H1 (cell line): ENCODE data around the gene MORC3. TPM values are rescaled to one million over a fixed set of nuclear protein-coding genes. Genes with fewer than 3 reads are reported as not detected.
"Not testable (repeated sequence)": the region's sequence is repeated elsewhere in the genome, so short reads cannot be mapped to it uniquely, and the experiment has no call there.

ENCODE experiments used
- CTCF ChIA-PET: fragments of 300-600 bp; sonication (Branson Sonifier 250); formaldehyde crosslinking; loops from one replicate; lab custom pipeline; 2021; ENCODE audit not compliant: partially characterized antibody; lab: Charles Lee
- POLR2A ChIA-PET: fragments of 300-600 bp; sonication (Branson Sonifier 250); formaldehyde crosslinking; loops from one replicate; lab custom pipeline; 2021; ENCODE audit warnings: inconsistent platforms; ENCODE audit not compliant: partially characterized antibody; lab: Charles Lee
- DNase-seq, 2 experiments: peaks; one replicate each; pipeline versions ENCODE4 v3.0.0 to v3.0.0-alpha.2; 2010 to 2022; ENCODE audit warnings: low spot score in 2 of 2, low read depth in 1 of 2, mixed read lengths in 1 of 2
- FAIRE-seq: peaks from 2 replicates; lab custom pipeline; 2011; peaks lifted over from hg19 to GRCh38; lab: Jason Lieb, UNC
- H2AFZ ChIP-seq: 2 replicates; pipeline ENCODE4 v1.8.1; 2012; ENCODE audit warnings: low read length, inconsistent platforms
- H2AK5ac ChIP-seq: 2 replicates; pipeline ENCODE4 v1.6.1; 2013; ENCODE audit warnings: low read depth, low read length
- H2BK120ac ChIP-seq: replicated peaks from 2 replicates; pipeline ENCODE3; 2013; ENCODE audit warnings: low read depth, low read length, inconsistent platforms
- H2BK12ac ChIP-seq: 2 replicates; pipeline ENCODE4 v1.6.1; 2013; ENCODE audit warnings: low read depth, low read length
- H2BK15ac ChIP-seq: 2 replicates; pipeline ENCODE4 v1.6.1; 2013; ENCODE audit warnings: low read length
- H2BK20ac ChIP-seq: 2 replicates; pipeline ENCODE4 v1.6.1; 2013; ENCODE audit warnings: low read length
- H2BK5ac ChIP-seq: 2 replicates; pipeline ENCODE4 v1.6.1; 2013; ENCODE audit warnings: low read depth, low read length
- H3K14ac ChIP-seq: 2 replicates; pipeline ENCODE4 v1.6.1; 2013; ENCODE audit warnings: inconsistent platforms; ENCODE audit not compliant: insufficient read length
- H3K18ac ChIP-seq: 2 replicates; pipeline ENCODE4 v1.6.1; 2013; ENCODE audit warnings: low read length; ENCODE audit errors: extremely low read depth
- H3K23ac ChIP-seq: 2 replicates; pipeline ENCODE4 v1.6.1; 2013; ENCODE audit warnings: inconsistent platforms; ENCODE audit not compliant: insufficient read length
- H3K23me2 ChIP-seq: 2 replicates; pipeline ENCODE4 v1.6.1; 2013; ENCODE audit warnings: low read depth, low read length
- H3K27ac ChIP-seq: 2 replicates; pipeline ENCODE4 v1.6.1; 2011; ENCODE audit warnings: low read depth, low read length, inconsistent platforms
- H3K27me3 ChIP-seq, 4 experiments: replicated peaks in 1 of 4; 1 replicate in 1 of 4; 2 replicates in 3 of 4; pipeline versions ENCODE4 v1.6.1 to v1.8.1; 2011 to 2013; ENCODE audit warnings: low read length in 3 of 4, mild to moderate bottlenecking in 3 of 4, inconsistent platforms in 2 of 4, mixed read lengths in 2 of 4, moderate library complexity in 1 of 4; ENCODE audit not compliant: control insufficient read depth in 3 of 4, insufficient read depth in 3 of 4; ENCODE audit errors: extremely low read depth in 1 of 4
- H3K36me3 ChIP-seq, 4 experiments: 2 replicates each; pipeline versions ENCODE4 v1.6.1 to v1.8.1; 2011 to 2013; ENCODE audit warnings: mild to moderate bottlenecking in 4 of 4, low read length in 3 of 4, moderate library complexity in 2 of 4, control low read depth in 1 of 4, inconsistent platforms in 1 of 4; ENCODE audit not compliant: insufficient read depth in 4 of 4, control insufficient read depth in 2 of 4
- H3K4ac ChIP-seq: replicated peaks from 2 replicates; pipeline ENCODE3; 2013; ENCODE audit warnings: low read length, low read depth, mixed read lengths, inconsistent platforms; ENCODE audit not compliant: insufficient read length
- H3K4me1 ChIP-seq, 4 experiments: replicated peaks in 1 of 4; 1 replicate in 1 of 4; 2 replicates in 3 of 4; pipeline versions ENCODE4 v1.6.1 to v1.8.1; 2011 to 2013; ENCODE audit warnings: low read length in 3 of 4, inconsistent platforms in 2 of 4, mixed read lengths in 1 of 4; ENCODE audit not compliant: insufficient read depth in 4 of 4, control insufficient read depth in 3 of 4
- H3K4me2 ChIP-seq, 2 experiments: 2 replicates each; pipeline versions ENCODE4 v1.6.1 to v1.8.1; 2011 to 2013; ENCODE audit warnings: low read depth in 2 of 2, low read length in 2 of 2, control low read depth in 1 of 2, inconsistent platforms in 1 of 2, mild to moderate bottlenecking in 1 of 2; ENCODE audit not compliant: insufficient read depth in 1 of 2
- H3K4me3 ChIP-seq, 4 experiments: fragments of 200-600, 300-600 bp in 1 of 4; sonication (generic), shearing (Covaris generic), sonication (Bioruptor Twin) in 1 of 4; 2 replicates each; pipeline versions ENCODE4 v1.5.1 to v1.8.1; 2011 to 2016; ENCODE audit warnings: low read length in 4 of 4, low read depth in 3 of 4, control low read depth in 2 of 4, inconsistent platforms in 2 of 4, mild to moderate bottlenecking in 2 of 4, mixed read lengths in 1 of 4, moderate library complexity in 1 of 4; ENCODE audit not compliant: insufficient read depth in 2 of 4; ENCODE audit errors: extremely low read depth in 1 of 4
- H3K56ac ChIP-seq: replicated peaks from 2 replicates; pipeline ENCODE3; 2013; ENCODE audit warnings: low read depth, mild to moderate bottlenecking, mixed read lengths, low read length, inconsistent platforms; ENCODE audit not compliant: insufficient read length
- H3K79me1 ChIP-seq: 2 replicates; pipeline ENCODE4 v1.6.1; 2013; ENCODE audit warnings: low read depth, low read length, control low read depth
- H3K79me2 ChIP-seq, 2 experiments: 2 replicates each; pipeline versions ENCODE4 v1.6.1 to v1.8.1; 2012 to 2013; ENCODE audit warnings: low read length in 2 of 2, mild to moderate bottlenecking in 2 of 2, inconsistent platforms in 1 of 2; ENCODE audit not compliant: insufficient read depth in 2 of 2, control insufficient read depth in 1 of 2
- H3K9ac ChIP-seq, 4 experiments: replicated peaks in 1 of 4; 1 replicate in 1 of 4; 2 replicates in 3 of 4; pipeline versions ENCODE4 v1.6.1 to v1.8.1; 2011 to 2013; ENCODE audit warnings: low read depth in 3 of 4, low read length in 3 of 4, control low read depth in 2 of 4, mild to moderate bottlenecking in 2 of 4, moderate library complexity in 2 of 4, inconsistent platforms in 1 of 4; ENCODE audit errors: extremely low read depth in 1 of 4
- H3K9me3 ChIP-seq, 2 experiments: 2 replicates each; pipeline versions ENCODE4 v1.6.1 to v1.8.1; 2012 to 2013; ENCODE audit warnings: mild to moderate bottlenecking in 2 of 2, moderate library complexity in 2 of 2, control low read depth in 1 of 2, inconsistent platforms in 1 of 2, low read depth in 1 of 2, low read length in 1 of 2, mixed read lengths in 1 of 2; ENCODE audit not compliant: insufficient read depth in 2 of 2
- H4K20me1 ChIP-seq, 2 experiments: replicated peaks in 1 of 2; 2 replicates each; pipeline versions ENCODE3 to v1.8.1; 2011 to 2013; ENCODE audit warnings: inconsistent platforms in 2 of 2, low read length in 2 of 2, mild to moderate bottlenecking in 1 of 2; ENCODE audit not compliant: insufficient read depth in 2 of 2, control insufficient read depth in 1 of 2
- H4K5ac ChIP-seq: 2 replicates; pipeline ENCODE4 v1.6.1; 2013; ENCODE audit warnings: low read length, low read depth, mixed read lengths, inconsistent platforms; ENCODE audit not compliant: insufficient read length
- H4K8ac ChIP-seq: 2 replicates; pipeline ENCODE4 v1.8.0; 2013; ENCODE audit warnings: mild to moderate bottlenecking, moderate library complexity, low read length, inconsistent platforms; ENCODE audit not compliant: insufficient read depth; ENCODE audit errors: extremely low read depth
- H4K91ac ChIP-seq: replicated peaks from 2 replicates; pipeline ENCODE3; 2013; ENCODE audit warnings: low read length, mixed read lengths, inconsistent platforms; ENCODE audit not compliant: insufficient read length
- WGBS, 2 experiments: shearing (Covaris generic) in 1 of 2; methylation state at CpG; one replicate each; pipeline versions ENCODE4 v1.1.6 to v1.1.7; 2013 to 2015; ENCODE audit warnings: low lambda C conversion rate in 2 of 2, mixed read lengths in 2 of 2, inconsistent platforms in 1 of 2, low coverage in 1 of 2, missing lambda C conversion rate in 1 of 2; ENCODE audit not compliant: insufficient replicate concordance in 2 of 2, insufficient coverage in 1 of 2, insufficient read length in 1 of 2; ENCODE audit errors: extremely low coverage in 1 of 2, missing lambda C conversion rate in 1 of 2; 5-methylcytosine and 5-hydroxymethylcytosine counted together
- polyA plus RNA-seq, 7 experiments: library from polyadenylated mRNA; depleted of rRNA in 3 of 7; stranded (reverse) in 5 of 7; unstranded in 2 of 7; fragments of >200 nt in 5 of 7; fragments of 200-250 nt in 2 of 7; gene quantifications; 1 replicate in 5 of 7; 2 replicates in 1 of 7; 4 replicates in 1 of 7; pipeline versions ENCODE4 v1.2.1 to v1.2.3, GENCODE V29; 2011 to 2013; ENCODE audit warnings: missing spikeins in 2 of 7, mixed read lengths in 2 of 7
- total RNA-seq: library from RNA; stranded (reverse); fragmentation: NEBNext Ultra II Directional; extraction: Animal tissue kit (Norgen Biotek cat#: 25700); gene quantifications from 2 replicates; pipeline ENCODE4 v1.2.1, GENCODE V29; 2021

MORC3 gene
- total and polyA plus RNA-seq, 2 of the 8 experiments (the other 6 are each of a cell fraction or from before 2014, with no cell fraction given), result 5.0 to 20.4 TPM

DNA sequence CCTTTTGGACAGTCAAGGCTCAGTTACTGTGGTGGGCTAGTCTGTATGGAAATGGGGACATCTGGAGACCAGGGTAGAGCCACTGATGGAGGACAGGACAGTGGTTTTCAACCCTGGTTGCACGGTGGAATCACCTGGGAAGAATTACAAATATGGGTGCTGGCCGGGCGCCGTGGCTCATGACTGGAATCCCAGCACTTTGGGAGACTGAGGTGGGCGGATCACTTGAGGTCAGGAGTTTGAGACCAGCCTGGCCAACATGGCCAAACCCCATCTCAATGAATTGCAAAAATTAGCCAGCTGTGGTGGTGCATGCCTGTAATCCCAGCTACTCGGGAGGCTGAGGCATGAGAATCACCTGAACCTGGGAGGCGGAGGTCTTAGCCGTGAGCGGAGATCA, 79.7 kb downstream of the MORC3 start:
- H3K79me1 ChIP-seq, H4K5ac ChIP-seq, H3K4me1 ChIP-seq, DNase-seq, H3K23ac ChIP-seq, H3K14ac ChIP-seq, FAIRE-seq, H4K8ac ChIP-seq, H3K9ac ChIP-seq, H3K23me2 ChIP-seq, H3K18ac ChIP-seq, H3K4me2 ChIP-seq, H3K79me2 ChIP-seq, H2AK5ac ChIP-seq, H2BK20ac ChIP-seq, H4K20me1 ChIP-seq, H2BK15ac ChIP-seq, H3K4ac ChIP-seq, H2BK12ac ChIP-seq, H3K27me3 ChIP-seq, H2BK5ac ChIP-seq, POLR2A ChIA-PET, H2AFZ ChIP-seq, H4K91ac ChIP-seq, H3K4me3 ChIP-seq, H2BK120ac ChIP-seq, H3K56ac ChIP-seq, H3K9me3 ChIP-seq, H3K27ac ChIP-seq: not testable (repeated sequence)
- 93% methylated on average over 9 of the region's 9 CpGs; no CpG with 5 or more reads in 1 of the 2 experiments for whole genome bisulfite sequencing, 2 experiments
- CTCF ChIA-PET, result interaction anchor here (1.3 to 2.1 kb wide), 2 partner anchors 9 to 22 kb away, joined by 4 to 5 read pairs; no protein-coding TSS in a partner anchor
- peaks cover 2 to 50% (median 17%) of the 10 kb centered on the region in 4 experiments; a peak in 5 of 8 replicates for H3K36me3 ChIP-seq
